Nucleus accumbens (tissue), 56 donors: ENCODE measurements around the gene PPFIBP1.
"Not testable (repeated sequence)": the region's sequence is repeated elsewhere in the genome, so short reads cannot be mapped to it uniquely, and the experiment has no call there.

Experiments used
- DNase-seq, 56 donors: peaks; one replicate each; lab custom pipeline; 2025; lab: John Stamatoyannopoulos, UW

PPFIBP1 gene

DNA sequence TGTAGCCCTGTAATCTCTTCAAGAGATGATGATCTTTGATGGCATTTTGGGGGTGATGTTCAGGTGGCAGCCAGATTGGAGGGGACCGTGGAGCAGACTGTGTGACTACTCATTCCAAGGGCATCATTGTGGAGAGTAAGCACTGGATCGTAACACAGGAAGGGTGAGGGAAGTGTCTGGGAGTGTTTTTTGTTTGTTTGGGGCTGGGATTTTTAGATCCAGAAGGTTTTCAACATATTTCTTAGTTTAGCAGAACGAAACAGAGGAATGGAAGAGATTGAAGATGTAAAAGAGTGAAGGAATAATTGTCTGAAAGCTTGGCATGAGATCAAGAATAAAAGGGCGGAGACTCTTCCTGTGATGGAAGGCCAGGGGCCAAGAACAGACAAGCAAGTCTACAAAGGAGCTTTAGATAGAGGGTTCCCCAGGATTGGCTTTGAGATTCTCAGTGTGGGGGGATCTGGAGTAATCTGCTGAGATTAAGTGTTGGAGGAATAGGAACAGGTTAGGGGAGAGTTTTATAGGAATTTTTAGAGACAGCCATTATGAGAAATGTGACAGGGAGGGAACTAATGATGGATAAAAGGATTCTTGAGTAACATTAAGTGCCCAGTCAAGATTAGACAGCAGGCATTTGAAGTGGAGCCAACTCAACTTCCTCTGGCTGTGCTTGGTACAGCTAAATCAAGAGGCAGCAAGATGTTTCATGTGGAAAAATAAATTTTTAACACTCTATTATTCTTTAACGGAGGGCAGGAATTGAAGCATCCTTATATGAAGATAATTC is 92.5 kb downstream of the PPFIBP1 start:
- DNase-seq, result no peak

DNA sequence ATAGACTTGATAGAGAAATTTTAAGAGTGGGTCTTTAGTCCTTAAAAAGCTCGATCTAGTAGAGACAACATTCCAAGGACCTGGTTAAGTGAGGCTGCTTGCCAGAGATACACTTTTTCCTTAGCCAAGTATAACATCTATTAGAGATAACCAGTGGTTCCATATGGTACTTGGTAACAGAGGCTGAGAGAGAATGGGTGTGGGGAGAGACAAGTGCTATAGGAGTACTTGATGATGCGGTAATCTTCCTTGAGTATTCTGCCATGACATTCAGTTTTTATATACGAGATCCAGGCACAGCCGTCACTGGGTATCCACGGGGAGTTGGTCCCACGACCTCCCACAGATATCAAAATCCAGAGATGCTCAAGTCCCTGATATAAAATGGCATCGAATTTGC is 94.8 kb downstream of the PPFIBP1 start:
- DNase-seq, result no peak

DNA sequence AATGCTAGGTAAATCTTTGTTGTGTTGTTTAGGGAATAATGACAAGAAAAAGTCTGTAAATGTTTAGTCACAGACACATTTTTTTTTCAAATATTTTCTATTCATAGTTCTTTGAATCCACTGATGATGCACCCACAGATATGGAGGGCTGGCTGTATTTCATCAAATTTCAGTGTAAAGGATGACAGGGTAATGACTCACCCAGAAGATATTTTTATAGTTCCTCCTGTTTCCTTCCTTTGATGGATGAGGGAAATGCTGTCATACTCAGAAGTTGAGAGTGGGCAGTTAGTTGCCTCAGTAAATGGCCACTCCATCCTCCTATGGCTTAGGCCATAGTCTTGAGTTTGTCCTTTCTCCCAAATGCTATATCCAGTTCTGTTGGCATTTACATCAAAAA is 95.3 kb downstream of the PPFIBP1 start:
- peak in 1 of 56 donors; percentile 10 for DNase-seq

DNA sequence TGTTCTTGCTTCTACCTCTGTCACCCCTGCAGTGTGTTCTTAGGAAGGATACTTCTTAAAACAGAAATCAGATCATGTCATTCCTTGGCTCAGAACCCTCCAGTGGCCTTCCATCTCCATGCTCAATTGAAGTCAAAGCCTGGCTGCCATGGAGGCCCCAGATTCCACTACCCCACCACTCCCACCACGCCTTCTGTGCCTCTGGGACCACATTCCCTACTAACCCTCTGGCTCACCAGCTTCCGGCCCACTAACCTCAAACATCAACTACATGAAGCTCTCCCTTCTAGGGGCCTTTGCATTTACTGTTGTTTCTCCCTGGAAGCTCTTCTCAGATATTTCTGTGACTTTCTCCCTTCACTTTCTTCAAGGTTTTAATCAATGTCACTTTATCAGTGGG is 96.1 kb downstream of the PPFIBP1 start:
- DNase-seq, result no peak

DNA sequence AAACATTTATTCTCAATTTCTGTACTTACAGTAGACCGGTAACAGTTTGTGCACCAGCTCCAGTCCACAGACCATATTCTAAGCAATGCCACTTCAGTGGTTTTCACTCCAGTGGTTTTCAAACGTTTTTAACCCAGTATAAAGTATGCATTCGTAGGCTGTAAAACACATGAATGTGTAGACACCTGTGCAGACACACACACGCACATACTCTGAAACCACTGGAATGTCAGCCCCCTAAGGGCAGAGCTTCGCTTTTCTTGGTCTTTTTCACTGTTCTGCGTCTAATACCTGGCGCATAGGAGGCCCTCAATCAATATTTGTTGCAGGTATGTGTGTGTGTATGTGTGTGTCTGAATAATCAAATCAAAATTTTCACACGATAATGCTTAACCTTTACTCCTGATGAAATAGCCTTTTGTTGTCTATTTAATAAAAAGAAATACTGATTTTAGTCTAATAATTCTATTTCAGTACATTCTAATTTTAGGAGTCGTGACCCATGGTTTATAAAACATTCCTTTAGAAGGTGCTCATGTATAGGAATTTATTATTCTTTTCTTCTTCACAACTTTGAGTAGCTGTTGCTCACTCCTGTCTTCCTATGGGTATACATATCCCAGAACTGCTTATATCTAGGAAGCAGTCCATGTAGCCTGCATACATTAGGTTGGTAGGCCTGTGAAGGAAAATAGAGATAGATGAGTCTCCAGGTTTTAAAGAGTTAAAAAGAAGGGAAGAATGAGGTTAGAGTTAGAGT is 98.6 kb downstream of the PPFIBP1 start:
- DNase-seq, result no peak

DNA sequence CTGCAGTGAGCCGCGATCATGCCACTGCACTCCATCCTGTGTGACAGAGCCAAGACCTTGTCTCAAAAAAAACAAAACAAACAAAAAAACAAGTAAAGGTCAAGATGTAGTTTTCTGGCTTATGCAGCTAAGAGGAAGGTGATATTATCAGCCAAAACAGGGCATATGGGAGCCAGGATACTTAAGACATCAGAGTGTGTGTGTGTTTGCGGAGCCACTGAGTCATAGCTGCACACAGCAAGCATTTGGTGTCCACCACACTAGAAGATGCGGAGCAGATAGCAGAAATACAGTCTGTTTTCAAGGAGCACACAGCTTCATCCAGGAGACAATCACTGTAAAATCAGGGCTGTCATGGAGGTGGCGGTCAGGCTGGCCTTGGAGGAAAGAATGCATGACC is 99.6 kb downstream of the PPFIBP1 start:
- DNase-seq, result no peak

DNA sequence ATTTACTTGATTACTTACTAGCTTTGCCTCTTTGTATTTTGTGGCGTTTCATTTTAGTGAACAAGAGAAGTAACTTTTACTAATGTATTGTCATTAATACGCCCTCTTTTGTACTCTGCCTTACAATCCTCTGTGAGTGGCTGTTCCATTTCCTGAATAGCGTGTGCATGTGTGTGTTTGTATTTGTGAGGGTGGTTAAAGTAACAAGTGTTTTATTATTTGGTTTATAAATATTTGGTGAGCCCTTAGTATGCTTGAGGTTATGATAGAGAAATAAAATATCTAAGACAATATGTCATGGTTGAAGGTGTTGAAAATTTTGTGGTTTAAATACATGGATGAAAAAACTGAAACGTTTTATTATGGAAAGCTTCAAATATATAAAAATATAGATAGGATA is 100.6 kb downstream of the PPFIBP1 start:
- no peak for DNase-seq

DNA sequence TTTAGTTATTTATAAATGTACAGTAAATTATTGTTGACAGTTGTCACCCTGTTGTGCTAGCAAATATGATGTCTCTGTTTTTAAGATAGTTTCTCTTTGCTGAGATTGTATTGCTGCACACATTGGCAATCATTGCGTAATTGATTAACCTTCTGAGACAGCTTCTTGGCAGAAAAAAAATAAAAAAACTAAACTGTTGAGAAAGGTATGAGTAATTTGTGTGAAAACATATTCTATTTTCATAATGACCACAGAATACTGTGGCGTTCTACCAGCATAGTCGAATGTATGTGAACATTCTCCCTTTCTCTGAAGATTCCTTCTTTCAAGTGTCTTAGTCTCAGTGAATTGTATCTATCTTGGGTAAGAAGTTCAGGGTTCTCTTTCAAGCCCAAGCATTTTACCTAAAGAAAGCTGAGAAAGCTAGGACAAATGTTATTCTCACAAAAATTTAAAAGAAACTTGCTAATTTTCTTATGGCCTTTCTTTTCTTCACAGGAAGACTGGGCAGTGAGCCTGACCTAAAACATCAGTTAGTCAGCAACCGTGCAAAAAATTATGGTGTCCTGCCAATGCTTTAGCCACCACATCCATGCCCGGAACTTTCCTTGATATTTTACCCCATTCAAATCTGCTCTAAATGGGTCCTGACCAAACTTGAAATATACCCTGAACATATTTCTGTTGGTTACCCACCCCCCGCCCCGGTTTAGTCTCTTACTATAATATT is 103.3 kb downstream of the PPFIBP1 start:
- DNase-seq, result no peak

DNA sequence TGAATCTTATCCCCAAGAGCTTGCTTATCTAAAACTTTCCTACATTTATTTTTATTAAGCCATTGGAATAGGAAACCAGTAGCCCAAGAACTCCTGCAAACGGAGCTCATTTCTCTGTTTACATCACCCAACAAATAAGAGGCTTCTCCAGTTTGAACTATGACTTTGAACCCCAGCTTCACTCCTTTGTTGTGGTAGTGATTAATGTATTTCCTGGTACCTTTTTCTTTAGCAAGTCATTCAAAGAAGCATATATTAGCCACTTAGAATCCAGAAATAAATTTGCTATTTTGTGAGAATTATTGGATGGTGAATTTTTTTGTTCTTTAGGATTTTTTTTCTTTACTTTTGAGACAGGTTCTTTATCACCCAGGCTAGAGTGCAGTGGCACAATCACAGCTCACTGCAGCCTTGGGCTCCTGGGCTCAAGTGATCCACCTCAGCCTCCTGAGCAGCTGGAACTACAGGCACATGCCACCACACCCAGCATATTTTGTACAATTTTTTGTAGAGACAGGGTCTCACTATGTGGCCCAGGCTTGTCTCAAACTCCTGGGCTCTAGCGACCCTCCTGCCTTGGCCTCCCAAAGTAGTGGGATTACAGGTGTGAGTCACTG is 104.0 kb downstream of the PPFIBP1 start:
- not testable (repeated sequence) for DNase-seq

DNA sequence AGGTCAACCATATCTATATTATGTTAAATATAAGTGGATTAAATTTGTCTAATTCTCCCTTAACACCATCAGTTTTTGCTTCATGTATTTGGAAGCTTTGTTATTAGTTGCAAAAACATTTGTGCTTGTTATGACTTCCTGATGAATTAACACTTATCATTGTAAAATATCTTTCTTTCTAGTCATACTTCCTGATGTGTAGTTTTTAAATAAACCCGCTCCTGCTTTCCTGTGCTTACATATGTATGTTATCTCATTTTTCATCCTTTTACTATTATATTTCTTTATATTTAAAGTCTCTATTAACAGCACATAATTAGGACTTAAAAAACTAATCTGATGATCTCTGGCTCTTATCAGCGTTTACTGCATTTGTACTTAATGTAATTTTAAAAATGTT is 106.2 kb downstream of the PPFIBP1 start:
- not testable (repeated sequence) for DNase-seq

DNA sequence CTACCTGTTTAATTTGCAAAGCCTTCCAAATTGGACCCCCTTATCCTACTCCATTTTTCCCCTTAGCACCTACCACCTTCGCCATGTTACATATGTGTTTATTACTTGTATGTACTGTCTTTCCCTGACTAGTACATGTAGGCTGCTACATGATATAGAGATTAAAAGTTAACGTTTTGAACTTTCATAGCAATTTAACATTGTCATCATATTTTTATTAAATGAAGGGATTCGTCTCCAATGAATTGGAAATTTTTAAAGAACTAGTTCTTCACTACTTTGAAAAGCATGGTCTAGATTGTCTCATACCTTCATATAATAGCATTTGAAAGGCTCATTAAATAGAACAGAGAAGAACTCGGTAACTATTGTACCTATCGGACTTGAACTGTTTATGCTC is 107.4 kb downstream of the PPFIBP1 start:
- no peak for DNase-seq

DNA sequence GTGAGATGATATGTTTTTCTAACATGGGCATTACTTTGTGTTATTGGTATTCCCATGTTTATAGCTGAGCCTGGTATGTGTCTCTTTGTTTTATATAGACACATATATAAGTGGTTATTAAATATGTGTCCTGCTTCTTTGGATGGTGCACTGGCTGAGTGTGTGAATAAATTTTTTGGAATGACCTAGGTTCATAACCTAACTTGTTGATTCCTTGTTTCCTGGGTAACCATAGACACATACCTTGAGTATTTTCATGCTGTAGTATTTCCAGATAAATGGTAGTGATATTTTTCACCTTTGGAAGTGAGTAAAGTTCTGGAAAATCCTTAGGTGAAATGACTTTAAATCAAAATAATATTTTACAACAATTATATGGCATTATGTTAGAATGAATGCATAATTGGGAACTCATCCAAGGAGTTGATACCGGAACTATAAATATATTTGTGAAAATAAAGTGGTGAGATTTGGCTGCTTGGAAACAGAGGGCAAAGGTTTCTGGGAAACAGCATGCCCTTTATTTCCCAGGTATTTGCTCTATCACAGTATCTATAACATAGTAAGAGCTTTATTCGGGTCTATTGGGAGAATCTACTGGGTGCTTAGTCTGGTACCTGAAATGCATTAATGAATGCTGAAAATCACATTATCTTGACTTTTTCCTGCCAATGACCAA is 107.9 kb downstream of the PPFIBP1 start:
- DNase-seq, result no peak

DNA sequence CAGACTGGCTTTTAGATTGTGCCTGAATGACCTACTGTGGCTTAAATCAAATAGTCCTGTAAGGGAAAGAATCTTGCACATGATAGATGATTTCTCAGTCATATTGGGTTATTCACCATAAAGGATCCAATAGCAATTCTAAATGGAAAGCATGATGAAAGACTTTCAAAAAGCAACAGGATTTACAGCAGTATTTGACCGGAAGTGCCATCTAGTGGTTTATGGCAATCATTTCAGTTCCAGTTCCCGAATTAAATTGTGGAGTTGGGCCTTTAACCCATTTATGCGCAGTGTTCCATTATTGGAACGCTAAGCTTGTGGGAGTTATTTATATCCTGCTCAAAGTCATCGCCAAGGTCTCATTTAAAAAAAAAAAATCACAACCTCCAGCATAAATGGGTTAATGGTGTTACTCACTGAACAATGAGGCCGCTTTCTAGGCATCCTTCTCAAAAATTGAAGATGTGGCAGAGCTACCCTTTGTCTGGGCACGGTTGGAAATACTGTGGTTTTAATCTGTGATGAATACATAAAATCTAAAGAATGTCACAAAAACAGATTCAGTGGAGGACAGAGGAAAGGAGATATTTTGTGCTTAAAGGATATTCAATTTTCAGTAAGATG is 111.5 kb downstream of the PPFIBP1 start:
- peak in 3 of 56 donors; percentile 1 to 9 (median 2) for DNase-seq

DNA sequence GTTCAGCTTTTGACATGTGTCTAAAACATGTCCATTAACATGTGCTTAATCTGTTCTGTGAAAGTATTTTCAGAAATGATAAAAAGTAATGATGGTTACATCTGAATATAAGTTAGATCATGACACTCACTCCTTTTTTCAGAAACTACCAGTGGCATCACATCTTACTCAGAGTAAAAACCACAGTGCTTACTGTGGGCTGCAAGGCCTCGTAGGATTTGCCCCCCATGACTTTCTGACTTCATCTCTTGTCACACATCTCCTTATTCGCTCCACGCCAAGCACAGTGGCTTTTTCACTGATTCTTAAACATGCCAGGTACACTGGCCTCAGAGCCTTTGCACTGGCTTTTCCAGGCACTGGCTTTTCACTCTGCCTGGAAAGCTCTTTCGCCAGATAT is 112.6 kb downstream of the PPFIBP1 start:
- DNase-seq, result not testable (repeated sequence)

DNA sequence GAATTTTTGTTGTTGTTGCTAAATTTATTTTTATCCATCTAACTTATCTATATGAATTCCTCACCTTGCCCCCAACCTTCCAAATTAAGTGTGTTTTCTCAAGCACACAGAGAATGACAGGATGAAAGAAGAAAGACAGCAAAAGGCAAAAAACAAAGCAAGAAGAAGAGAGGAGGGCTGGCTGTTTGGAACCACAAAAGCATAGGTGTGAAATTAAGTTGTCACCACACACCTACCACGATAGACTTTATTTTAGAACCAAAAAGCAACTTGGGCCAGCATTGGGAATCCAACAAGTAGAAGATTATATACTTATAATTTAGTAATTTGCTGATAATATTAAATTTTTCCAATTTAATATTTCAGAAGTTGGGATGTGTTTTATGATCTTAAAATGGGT is 113.5 kb downstream of the PPFIBP1 start:
- no peak for DNase-seq

DNA sequence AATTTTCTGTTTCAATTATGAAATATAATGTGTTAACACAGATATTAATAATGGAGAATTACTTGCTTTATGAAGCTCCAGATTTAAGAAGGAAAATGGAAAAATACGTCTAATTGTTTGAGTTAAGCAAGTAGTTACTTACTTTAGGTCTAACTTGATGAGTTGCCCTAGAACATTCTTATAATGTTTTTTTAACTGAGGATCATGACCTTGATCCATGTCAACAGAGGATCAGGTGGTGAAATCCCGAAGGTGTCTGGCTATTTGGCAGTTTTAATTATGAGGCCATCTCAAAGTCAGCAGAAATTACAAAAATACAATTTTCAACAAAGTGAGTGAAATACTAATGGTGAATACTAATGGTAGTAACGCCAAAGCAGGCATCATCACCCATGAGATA is 115.3 kb downstream of the PPFIBP1 start:
- DNase-seq, result no peak

DNA sequence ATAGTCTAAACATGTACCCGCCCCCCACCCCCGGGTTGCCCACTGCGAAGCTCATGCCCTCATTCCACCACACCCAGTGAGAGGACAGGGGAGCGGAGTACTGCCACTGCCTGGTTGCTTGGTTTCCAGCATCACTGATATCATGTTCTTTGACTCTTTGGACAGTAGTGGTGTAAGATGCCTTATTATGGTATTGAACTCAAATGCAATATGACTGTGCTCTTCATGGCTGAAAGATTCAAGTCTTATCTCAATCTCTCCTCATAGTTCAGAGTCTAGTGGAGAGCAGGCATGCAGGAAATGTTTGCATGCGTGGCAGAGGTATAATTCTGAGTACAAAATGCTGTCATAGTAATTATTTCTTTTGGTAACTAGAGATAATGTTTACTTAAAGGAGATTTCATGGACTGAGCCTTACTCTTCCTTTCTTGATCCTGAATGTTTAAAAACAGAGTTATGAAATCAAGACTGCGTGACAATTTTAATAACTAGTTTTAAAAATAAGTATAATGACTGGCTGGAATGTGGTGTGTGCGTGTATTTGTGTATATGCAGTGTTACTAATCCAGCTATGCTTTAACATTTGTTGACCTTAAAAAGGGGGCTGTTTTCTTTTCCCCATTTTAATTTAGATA is 116.7 kb downstream of the PPFIBP1 start:
- DNase-seq, result not testable (repeated sequence)

DNA sequence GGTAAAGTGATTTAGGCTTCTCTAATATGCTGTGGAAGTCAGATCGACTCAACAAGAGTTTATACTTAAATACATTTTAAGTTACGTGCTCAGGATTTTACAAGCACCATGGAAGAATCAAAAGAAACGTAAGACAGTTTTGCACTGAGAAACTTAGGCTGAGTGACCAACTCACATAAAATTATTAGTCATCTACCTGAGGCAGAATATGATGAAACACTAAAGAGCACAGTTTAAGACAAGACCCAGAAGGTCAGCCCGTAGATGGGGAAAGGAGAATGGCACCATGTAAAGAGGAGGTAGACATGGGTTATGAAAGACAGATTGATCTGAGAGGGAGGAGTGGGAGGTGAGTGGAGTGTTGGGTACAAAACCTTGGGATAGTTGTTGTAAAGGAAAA is 118.4 kb downstream of the PPFIBP1 start:
- DNase-seq, result not testable (repeated sequence)

DNA sequence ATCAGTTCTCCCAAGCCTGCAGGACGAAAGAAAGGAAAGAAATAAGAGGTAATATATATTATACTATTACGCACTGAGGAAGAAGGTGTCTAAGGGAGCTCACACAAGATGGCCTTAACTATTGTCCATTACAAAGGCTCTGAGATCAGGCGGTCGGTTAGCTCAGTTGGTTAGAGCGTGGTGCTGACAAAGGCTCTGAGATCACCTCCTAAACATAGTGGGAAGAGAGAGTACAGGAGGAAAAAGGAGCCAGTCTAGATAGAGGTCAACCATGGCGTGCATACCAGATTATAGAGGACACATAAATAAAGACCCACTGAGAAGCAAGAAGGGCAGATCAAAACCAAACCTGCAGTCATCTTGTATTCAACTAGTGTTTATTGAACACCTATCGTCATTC is 118.9 kb downstream of the PPFIBP1 start:
- DNase-seq, result not testable (repeated sequence)
